RWPE1 (cell line): ENCODE data around the gene RIOX2.

ENCODE experiments used
- CTCF ChIA-PET: fragments of 350-600 bp; sonication (Branson Sonifier 250); formaldehyde crosslinking; extraction: SDS; loops from one replicate; lab custom pipeline; 2021; lab: Yijun Ruan, JAX
- POLR2A ChIA-PET: fragments of 400-600 bp; formaldehyde crosslinking; extraction: SDS; loops from one replicate; lab custom pipeline; 2020; ENCODE audit warnings: antibody characterized with exemption; ENCODE audit not compliant: low non-redundant PET; lab: Yijun Ruan, JAX
- DNase-seq: peaks from one replicate; pipeline ENCODE4 v3.0.0; 2012; ENCODE audit warnings: low spot score
- H3K27ac ChIP-seq: fragments of 450-650 bp; 2 replicates; pipeline ENCODE4 v1.5.1; 2017
- CTCF ChIP-seq: fragments of 450-650 bp; conservative IDR thresholded peaks from 2 replicates; pipeline ENCODE4 v1.5.1; 2017; ENCODE audit warnings: low read depth, mild to moderate bottlenecking

The RIOX2 gene

GRCh38 chr3:97899331-97899730, 72.9 kb downstream of the RIOX2 start:
- DNase-seq: no peak
- TF ChIP-seq CTCF: no peak
- CTCF ChIA-PET: no interaction called here
- H3K27ac ChIP-seq: no peak overlapping the region
- POLR2A ChIA-PET: no interaction called here

- no peak overlapping the region for H3K27ac ChIP-seq
- ChIA-PET CTCF (no interaction called here), POLR2A (no interaction called here)
- no peak for TF ChIP-seq CTCF
- no peak for DNase-seq
These were observed 75.7 kb downstream of the RIOX2 start for GRCh38 chr3:97896547-97896946.

GRCh38 chr3:97896129-97896528, 76.1 kb downstream of the RIOX2 start:
- ChIA-PET POLR2A (no interaction called here), CTCF (interaction anchor here (0.5 kb wide), 1 partner anchor 448 kb away, joined by 4 read pairs; no protein-coding TSS in a partner anchor)
- TF ChIP-seq CTCF: no peak
- no peak overlapping the region for H3K27ac ChIP-seq
- no peak for DNase-seq

GRCh38 chr3:97895216-97895615, 77.0 kb downstream of the RIOX2 start:
- ChIA-PET CTCF (interaction anchor here (0.6 to 0.8 kb wide), 2 partner anchors 41 to 657 kb away, joined by 3 read pairs; no protein-coding TSS in a partner anchor), POLR2A (no interaction called here)
- no peak overlapping the region for H3K27ac ChIP-seq
- DNase-seq: no peak
- TF ChIP-seq CTCF: no peak

GRCh38 chr3:97892852-97893251, 79.4 kb downstream of the RIOX2 start:
- ChIA-PET POLR2A (no interaction called here), CTCF (no interaction called here)
- no peak overlapping the region for H3K27ac ChIP-seq
- TF ChIP-seq CTCF: no peak
- DNase-seq: no peak
